Measurements from ENCODE around the gene RAC2. TPM values are rescaled to one million over a fixed set of nuclear protein-coding genes. Genes with fewer than 3 reads are reported as not detected.

The RAC2 gene
- total and polyA plus RNA-seq, 3 donors from 2014 or later: 1.2 to 15.5 (median 10.7) TPM

DNA sequence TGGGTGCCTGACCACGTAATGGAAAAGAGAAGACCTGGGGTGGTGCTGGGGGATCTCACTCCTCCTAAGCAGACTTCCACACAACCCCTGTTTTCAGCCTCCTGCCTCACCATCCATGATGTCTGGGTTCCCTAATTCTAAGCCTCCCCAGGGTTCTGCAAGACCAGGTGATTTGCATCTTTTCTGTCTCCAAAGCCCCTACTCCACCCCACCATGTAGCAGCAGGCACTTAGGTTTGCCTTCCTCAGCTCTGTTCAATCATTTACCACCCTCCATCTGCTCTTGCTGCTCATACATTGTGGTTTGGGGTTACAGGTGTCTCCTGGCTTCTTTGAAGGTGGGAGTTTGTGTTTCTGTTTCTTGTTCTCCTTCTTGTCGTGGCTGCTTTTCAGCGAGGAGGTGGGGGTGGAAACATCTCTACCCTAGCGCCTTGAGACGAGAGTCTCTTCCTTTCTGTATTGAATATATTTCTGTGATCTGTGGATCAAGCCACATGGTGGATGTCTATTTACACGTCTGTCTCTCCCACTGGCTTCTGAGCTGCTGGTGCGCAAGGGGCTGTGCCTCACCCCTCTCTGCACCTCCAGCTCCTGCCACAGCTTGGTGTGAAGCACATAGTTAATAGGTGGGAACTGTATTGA lies 25.2 kb downstream of the RAC2 start:
- no peak for DNase-seq
- Histone ChIP-seq H3K27ac (no peak overlapping the region), H3K4me3 (no peak overlapping the region), H3K4me1 (peaks cover 5% of the 10 kb centered on the region), H3K36me3 (ENCODE audit: low read depth, missing control alignments) (no peaks in the 10 kb centered on the region), H3K9me3 (no peaks in the 10 kb centered on the region), H3K27me3 (no peaks in the 10 kb centered on the region)
- intact Hi-C loops (cut with DNase I; ENCODE audit: low total_unique reads): no loop called here
- 56 to 65% methylated on average over 6 to 7 of the region's 7 CpGs for WGBS, 2 donors
- TF ChIP-seq, protein P1, sequence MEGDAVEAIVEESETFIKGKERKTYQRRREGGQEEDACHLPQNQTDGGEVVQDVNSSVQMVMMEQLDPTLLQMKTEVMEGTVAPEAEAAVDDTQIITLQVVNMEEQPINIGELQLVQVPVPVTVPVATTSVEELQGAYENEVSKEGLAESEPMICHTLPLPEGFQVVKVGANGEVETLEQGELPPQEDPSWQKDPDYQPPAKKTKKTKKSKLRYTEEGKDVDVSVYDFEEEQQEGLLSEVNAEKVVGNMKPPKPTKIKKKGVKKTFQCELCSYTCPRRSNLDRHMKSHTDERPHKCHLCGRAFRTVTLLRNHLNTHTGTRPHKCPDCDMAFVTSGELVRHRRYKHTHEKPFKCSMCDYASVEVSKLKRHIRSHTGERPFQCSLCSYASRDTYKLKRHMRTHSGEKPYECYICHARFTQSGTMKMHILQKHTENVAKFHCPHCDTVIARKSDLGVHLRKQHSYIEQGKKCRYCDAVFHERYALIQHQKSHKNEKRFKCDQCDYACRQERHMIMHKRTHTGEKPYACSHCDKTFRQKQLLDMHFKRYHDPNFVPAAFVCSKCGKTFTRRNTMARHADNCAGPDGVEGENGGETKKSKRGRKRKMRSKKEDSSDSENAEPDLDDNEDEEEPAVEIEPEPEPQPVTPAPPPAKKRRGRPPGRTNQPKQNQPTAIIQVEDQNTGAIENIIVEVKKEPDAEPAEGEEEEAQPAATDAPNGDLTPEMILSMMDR (IDR thresholded peaks at IDR 0.05): no peak
- TF ChIP-seq POLR2A (IDR thresholded peaks at IDR 0.05): no peak

DNA sequence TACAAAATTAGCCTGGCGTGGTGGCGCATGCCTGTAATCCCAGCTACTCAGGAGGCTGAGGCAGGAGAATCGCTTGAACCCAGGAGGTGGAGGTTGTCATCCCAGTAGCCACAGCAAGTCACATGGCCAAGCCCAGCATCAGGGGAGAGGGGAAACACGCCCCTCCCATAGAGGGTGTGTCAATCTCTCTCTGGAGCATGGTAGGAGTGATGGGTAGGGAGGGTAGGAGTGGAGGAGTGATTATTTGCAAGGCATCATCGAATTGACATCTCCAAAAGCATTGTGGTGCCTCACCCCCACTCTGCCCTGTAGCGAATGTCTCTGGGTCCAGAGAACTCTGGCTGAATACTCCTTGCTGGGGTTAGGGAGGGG lies 25.7 kb downstream of the RAC2 start:
- Histone ChIP-seq H3K27ac (no peak overlapping the region), H3K27me3 (no peaks in the 10 kb centered on the region), H3K36me3 (ENCODE audit: low read depth, missing control alignments) (no peaks in the 10 kb centered on the region), H3K4me1 (peaks cover 5% of the 10 kb centered on the region), H3K4me3 (no peak overlapping the region), H3K9me3 (no peaks in the 10 kb centered on the region)
- no peak for TF ChIP-seq POLR2A (IDR thresholded peaks at IDR 0.05)
- TF ChIP-seq, protein P1 (IDR thresholded peaks at IDR 0.05): no peak
- WGBS, 2 donors: 71 to 86% methylated on average over 5 to 6 of the region's 6 CpGs
- intact Hi-C loops (cut with DNase I; ENCODE audit: low total_unique reads): no loop called here
- no peak for DNase-seq

DNA sequence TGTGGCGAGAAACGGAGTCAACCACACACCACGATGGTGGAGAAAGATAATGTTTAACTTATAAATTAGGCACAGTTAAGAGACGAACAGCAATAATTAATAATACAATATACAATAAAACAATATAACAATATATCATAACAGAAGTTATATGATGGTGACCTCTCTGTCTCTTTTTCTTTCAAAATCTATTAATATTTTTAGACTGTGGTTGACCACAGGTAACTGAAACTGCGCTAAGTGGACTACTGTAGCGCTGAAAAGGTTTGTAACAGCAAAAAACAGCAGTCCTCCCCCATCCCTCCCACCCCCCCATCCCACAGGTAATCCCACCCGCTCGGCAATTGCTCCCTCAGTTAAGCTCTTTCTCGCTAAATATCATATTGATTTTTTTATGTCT lies 28.2 kb downstream of the RAC2 start:
- Histone ChIP-seq H3K36me3 (ENCODE audit: low read depth, missing control alignments) (no peaks in the 10 kb centered on the region), H3K27ac (no peak overlapping the region), H3K9me3 (no peaks in the 10 kb centered on the region), H3K27me3 (no peaks in the 10 kb centered on the region), H3K4me1 (peaks cover 5% of the 10 kb centered on the region), H3K4me3 (no peak overlapping the region)
- intact Hi-C loops (cut with DNase I; ENCODE audit: low total_unique reads): no loop called here
- 82 to 91% methylated on average over 9 of the region's 9 CpGs for WGBS, 2 donors
- TF ChIP-seq POLR2A (IDR thresholded peaks at IDR 0.05): no peak
- TF ChIP-seq, protein P1 (IDR thresholded peaks at IDR 0.05): no peak
- DNase-seq: no peak

DNA sequence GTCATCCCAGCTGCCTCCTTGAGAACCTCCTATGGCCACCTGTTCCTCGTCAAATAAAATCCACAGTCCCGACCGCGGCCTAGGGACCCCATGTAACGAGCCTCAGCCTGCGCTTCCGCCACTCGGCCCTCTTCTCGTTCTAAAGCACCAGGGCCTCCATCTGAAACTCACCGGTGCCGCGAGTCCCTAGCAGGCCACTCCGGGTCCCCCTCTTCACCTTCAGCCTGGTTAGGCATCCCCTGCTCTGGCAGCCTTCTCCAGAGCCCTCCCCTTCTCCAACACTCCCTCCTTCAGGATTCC lies 29.4 kb downstream of the RAC2 start:
- 71 to 83% methylated on average over 13 of the region's 13 CpGs for WGBS, 2 donors
- no peaks in the 10 kb centered on the region for H3K36me3 ChIP-seq (ENCODE audit: low read depth, missing control alignments)
- H3K4me3 ChIP-seq: no peak overlapping the region
- H3K27ac ChIP-seq: peak overlapping the region; percentile 45 to 55
- H3K4me1 ChIP-seq: peaks cover 5% of the 10 kb centered on the region
- no peak for DNase-seq
- H3K27me3 ChIP-seq: no peaks in the 10 kb centered on the region
- no peaks in the 10 kb centered on the region for H3K9me3 ChIP-seq
- intact Hi-C loops (cut with DNase I; ENCODE audit: low total_unique reads): no loop called here
- TF ChIP-seq, protein P1 (IDR thresholded peaks at IDR 0.05): no peak
- TF ChIP-seq POLR2A (IDR thresholded peaks at IDR 0.05): no peak
